GM18858 (cell line): Measurements from ENCODE around the gene RASSF5.
"Not testable (repeated sequence)": the region's sequence is repeated elsewhere in the genome, so short reads cannot be mapped to it uniquely, and the experiment has no call there.

Source experiments
- ATAC-seq: cut with Tn5 transposase; IDR thresholded peaks from one replicate; pipeline ENCODE4 v1.9.1; 2021; ENCODE audit not compliant: unreplicated experiment

Gene RASSF5

DNA sequence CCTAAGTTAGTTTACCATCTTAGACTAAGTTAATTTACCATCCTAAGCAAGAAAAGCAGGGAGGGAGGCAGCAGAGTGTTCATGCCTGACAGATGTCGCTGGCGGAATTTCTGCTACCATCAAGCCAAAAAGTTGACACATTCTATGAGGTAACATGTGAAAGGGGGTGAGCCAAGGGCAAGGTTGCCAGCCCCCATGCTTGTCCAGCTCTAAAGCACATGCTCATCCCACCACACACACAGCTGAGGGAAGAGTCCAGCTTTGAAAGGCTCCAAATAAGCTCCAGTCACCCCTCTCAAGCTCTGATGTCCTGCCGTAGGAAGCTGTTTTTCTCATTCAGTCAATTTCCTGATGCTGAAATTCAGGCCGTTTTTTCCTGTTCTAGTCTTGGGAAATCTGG, 58.7 kb downstream of the RASSF5 start:
- ATAC-seq: no peak

DNA sequence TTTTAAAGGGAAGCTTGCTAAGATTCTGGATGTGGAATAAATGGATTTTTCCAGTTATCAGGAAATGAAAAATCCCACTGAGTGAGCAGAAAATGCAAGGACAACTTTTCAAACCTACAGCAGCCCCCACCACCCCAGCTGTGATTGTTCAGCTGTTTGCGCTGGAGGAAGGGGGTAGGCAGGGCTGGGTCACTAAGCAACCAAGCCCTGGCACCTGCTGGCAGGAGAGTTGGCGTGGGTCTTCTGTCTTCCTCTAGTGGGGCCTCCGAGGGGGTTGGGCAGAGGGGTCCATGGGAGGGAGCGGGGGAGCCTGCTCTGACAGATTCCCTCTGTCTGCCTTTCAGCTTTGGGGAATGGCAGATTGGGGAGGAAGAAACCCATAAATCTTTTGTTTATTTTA, 59.7 kb downstream of the RASSF5 start:
- no peak for ATAC-seq

DNA sequence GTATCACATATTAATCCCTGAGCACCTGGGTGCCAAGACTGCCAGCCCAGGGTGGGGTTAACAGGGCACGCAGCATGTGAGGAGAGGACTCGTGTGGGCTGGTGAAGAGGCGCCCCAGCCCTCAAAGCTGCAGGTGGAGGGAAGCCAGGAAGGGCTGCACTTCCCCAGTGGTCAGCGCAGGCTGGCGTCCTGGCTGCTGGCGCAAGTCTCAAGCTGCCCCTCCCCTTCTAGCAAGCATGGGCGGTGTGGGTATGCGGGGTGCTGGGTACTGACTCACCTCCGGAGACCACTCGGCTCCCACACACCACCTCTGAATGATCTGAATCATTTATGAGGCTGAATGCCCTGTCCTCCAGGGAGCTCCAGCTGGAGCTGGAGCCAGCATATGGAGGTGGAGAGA, 60.9 kb downstream of the RASSF5 start:
- no peak for ATAC-seq

DNA sequence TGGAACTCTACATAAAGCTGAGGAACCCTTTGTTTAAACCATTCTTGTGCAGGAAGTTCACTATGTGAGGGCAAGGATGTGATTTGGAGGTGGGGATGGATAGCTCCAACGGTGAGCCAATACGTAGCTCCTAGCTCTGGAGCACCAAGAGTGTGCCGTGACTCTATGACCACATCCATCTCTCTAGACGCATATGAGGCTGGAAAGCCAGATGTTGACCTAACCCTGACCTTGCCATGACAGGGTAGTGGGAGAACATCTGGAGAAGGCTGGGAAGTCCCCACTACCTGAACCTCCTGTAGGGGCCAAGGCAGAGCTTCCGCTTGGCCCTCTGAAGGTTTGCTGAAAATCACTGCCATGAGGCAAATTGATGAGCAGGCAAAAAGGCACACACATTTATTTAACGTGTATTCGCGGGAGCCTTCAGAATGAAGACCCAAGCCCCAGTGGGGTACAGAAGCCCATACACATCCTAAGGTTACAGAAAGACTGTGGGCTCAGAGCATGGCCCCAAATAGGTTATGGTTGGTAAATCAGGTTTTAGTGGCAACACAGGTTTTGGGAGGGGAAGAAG, 61.5 kb downstream of the RASSF5 start:
- no peak for ATAC-seq

DNA sequence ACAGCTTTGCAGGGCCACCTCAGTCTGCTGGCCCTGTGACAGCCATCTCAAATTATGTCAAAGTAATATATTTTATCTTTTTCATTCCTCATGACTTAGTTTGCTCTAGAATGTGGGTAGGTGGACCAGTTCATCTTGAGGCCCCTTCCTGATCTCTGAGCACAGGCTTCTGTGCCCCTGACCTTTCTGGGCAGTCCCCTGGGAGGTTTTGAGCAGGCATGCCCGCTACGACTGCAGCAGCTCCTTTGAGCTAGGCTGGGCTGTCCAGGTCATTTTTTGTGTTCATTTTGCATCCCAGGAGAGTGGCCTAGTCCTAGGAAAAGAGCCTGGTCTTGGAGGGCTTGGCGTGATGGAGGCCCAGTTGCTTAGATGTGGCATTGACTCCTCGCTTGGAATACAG, 62.2 kb downstream of the RASSF5 start:
- ATAC-seq: no peak

DNA sequence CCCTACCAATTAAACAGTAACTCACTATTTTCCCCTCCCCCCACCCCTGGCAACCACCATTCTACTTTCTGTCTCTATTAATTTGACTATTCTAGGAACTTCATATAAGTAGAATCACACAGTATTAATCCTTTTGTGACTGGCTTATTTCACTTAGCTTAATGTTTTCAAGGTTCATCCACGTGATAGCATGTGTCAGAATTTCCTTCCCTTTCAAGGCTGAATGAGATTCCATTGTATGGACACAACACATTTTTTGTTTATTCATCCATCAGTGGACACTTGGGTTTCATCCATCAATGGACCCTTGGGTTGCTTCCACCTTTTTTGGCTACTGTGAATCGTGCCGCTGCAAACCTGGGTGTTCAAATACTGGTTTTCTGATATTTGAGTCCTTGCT, 63.2 kb downstream of the RASSF5 start:
- no peak for ATAC-seq

DNA sequence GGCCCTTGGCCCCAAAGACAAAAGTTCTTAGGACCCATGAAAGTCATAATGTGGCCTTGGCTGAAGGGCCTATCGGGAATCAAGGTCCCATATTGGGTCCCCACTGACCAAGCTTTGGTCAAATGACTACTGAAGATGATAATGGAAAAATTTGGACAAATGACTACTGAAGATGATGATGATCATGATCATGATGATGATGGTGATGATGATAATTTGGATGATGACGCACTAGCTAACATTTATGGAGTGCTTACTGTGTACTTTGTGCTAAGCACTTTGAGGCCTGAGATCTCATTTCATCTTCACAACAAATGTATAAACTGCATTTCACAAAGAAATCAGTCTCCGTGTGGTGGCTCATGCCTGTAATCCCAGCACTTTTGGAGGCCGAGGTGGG, 65.5 kb downstream of the RASSF5 start:
- ATAC-seq: no peak

DNA sequence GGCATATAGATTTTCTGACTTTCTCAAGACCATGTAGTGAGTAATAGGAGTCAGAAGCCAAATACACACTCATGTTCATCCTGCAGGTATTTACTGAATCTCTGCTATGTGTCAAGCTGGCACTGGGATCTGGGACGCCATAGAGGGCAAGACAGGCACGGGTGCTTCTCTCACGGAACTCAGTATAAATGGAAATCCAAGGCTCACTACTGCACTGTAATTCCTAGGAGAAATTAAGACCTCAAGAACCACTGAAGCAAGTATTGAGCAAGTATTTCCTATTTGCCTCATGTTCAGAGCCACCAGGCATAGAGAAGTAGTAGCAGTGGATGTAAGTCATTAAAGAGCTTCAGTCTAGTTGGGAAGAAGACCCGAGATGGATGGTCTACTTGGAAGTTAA, 66.0 kb downstream of the RASSF5 start:
- no peak for ATAC-seq

DNA sequence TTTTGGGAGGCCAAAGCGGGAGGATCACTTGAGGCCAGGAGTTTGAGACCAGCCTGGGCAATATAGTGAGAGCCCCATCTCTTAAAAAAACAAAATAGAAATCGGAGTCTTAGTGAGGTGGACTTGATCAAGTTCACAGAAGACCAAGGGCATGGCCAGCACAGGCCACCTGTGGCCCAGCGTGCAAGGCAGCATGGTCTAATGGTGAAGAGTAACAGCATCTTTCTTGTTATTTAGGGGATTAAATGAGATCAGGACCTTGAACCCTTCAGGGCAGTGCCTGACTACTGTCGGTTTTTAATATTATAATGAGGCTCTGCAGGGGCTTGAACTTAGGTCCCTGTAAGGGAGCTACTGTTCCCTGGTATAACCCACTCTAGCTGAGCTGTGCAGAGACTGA, 66.4 kb downstream of the RASSF5 start:
- ATAC-seq: no peak

DNA sequence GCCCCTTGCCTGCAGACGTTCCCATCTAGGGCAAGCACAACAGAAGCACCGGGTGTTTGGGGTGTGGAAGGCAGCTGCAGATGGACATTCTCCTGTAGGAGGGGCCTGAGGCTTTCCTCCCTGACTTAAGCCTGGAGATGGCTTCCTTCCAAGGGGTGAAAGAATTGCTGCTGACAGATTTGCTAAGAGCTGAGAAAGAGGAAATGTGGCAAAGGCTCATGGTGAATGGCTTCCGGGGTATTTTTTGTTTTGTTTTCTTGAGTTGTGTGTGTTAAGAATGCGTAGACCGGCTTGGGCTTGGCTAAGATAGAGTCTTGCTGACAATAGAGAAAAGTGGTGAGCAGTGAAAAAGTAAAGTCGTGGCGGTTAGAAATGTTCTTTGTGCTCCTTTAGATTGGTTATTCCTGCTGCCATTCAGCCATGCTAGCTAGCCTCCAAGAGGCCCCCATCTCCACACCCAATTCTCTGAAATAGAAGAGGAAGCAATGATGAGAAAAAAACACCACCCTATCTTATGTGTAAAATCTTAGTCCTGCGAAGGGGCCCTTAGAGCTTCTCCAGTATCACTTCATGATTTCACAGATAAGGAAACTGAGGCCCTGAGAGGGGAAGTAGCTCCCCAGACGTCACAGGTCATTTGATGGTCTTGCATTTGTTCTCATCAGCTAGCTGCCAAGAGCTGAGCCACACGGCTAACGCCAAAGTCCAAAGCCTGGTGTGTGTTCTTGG, 68.0 kb downstream of the RASSF5 start:
- ATAC-seq: no peak

DNA sequence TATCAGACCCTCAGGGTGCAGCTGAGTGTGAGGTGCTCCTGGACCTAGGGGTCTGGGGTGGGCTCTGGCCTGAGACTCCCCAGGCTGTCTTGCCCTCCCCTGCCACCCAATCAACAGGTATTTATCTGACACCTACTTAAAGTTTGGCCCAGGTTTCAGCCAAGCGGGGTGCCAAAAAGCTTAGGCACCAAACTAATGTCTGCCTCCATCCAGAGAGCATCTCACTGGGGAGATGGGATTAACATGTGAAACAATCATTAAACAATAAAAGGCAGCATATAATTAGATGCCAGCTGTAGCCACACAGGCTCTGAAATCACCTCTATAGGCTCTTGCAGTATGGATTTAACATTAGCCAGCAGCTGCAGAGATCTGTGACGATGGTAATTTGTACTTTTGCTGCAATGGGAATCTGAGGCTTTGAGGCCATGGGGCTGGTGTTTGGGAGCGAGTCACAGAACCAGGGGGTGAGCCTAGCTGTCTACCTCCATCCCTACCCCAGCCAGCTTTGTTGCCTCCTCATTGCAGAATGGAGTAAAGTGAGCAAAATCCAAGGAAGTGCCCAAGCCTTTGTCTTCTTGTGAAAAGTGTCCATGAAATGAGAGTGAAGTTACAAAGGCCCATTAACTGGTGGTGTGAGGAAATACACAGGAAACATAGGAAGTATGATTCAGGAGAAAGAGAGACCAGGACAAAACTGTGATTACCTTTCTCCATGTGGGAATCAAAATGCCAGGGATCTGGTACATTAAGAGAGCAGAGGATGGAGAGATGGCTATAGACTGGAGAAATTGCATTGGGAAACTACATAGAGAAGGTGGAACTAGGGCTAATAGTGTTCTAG, 68.8 kb downstream of the RASSF5 start:
- ATAC-seq: no peak

DNA sequence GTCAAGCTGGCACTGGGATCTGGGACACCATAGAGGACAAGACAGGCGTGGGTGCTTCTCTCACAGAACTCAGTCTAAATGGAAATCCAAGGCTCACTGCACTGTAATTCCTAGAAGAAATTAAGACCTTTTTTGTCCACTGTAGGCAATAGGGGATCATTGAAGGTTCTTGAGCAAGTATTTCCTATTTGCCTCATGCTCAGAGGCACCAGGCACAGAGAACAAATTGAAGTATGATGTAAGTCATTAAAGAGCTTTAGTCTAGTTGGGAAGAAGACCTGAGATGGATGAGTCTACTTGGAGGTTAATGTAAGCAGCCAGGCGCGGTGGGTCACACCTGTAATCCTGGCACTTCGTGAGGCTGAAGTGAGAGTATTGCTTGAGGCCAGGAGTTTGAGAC, 70.3 kb downstream of the RASSF5 start:
- no peak for ATAC-seq

DNA sequence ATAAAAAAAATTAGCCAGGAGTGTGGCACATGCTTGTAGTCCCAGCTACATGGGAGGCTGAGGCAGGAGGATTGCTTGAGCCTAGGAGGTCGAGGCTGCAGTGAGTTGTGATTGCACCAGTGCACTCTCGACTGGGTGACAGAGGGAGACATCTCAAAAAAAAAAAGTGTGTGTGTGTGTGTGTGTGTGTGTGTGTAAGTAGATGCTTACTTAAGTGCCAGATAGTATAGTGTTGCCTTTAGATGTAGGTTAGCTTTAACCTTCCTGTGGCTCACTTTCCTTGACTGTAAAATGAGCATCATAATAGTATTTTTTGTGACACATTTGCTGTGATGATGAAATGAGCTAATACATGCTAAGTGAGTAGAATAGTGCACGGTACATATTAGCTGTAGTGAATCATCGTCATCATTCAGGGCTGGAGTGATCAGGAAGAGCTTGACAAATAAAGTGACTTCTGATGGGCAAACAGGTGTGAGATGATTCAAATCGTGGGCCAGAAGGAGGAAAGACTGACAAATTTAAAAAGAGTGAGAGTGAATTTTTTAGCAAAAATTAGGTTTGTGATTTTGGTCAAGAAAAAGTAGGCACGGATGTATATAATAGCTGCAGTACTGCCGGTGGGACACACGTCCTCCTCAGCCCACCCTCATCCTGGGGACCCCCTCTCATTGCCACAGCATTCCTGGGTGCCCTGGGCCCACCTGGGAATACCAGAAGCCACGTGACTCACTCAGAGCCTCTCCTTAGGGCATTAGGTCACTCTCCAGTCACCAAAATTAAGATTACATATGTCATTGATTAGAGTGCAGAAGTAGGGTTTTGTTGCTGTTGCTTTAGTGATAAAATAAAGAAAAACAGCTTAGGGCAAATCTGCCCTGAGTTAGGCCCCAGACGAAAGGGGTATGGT, 71.0 kb downstream of the RASSF5 start:
- no peak for ATAC-seq

DNA sequence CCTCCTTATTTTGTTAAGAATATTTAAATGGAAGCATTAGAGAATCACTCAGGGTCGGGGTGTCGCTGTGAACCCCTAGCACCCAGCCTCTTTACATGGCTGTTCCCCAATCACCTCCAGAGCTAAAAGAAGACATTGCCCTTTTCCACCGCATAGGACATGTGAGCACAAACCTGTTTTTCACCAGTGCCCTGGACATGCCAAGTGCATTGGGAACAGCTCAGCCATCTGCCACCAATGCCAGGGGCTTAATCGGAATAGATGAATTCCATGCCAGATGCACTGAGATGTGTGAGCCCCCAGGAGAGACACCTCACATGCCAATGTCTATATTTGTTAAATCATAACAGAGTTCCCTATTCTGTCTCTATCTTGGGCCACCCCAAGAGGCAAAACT, 71.6 kb downstream of the RASSF5 start:
- no peak for ATAC-seq

DNA sequence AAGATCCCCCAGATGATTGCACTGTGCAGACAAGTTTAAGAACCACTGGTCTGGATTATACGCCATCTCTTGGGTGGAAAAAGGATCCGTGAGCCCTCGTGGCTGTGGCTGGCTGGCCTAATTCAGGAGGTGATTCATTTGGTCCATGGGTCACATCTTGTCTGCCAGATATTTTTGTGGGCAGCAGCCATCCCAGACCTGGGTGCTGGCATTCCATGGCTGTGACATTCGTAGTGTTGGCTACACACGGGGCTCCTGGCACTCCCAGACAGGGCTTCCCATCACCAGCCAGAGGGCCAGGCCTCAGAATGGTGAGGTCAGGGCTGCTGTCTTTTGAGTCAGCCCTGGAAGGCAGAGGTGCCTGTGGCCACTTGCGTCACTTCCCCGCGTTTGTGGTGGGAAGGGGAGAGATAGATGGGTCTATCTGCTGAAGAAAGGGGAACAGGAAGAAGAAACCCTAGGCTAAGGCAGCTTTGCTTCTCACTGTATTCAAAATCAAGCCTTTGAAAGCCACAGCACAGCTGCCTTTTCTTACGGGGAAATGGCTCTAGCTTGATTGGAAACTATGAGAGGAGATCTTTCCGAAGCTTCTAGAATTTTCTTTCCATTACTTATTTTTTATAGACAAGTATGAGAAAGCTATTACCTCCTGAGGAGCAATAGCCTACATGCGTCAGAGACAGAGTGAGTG, 72.6 kb downstream of the RASSF5 start:
- ATAC-seq: peak; percentile 81

DNA sequence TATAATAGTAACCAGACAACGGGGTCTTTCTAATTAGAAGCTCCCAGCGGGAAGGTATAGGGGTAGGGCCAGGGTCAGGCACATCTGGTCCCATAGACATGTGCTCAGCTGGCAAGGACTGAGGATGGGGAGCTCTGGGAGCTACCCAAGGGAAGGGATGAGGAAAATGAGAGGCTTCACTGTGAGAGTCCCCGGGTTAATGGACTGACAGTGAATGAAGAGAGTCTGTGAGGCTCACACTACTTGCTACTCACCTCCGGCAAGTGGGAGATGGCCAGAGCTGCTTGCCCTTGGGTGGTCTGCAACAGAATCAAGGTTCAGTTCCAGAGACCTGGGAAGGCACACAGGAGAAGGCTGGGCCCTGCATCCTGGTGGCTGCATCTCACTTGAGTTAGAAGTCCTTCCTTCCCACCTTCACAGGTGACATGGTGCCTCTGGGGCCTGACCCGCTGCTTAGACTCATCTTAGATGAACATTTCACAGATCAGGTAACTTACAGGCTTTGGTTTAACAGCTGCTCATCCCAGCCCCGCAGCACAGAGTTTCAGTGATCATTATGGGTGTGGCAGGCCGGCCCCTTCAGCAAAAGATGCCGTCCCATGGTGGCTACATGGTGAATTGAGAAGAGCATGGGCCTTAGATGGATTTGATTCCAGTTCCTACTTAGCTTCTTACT, 73.2 kb downstream of the RASSF5 start:
- ATAC-seq: no peak

DNA sequence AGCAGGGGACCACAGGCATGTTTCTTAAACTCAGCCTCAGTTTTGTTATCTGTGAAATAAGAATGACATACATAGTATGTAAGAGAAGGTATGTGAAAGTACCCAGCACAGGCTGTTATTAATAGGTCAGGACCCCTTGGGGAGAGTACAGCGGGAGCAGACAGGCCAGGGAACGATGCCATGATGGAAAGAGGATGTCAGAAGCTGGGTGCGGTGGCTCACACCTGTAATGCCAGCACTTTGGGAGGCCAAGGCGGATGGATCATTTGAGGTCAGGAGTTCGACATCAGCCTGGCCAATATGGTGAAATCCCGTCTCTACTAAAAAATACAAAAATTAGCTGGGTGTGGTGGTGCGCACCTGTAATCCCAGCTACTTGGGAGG, 73.8 kb downstream of the RASSF5 start:
- ATAC-seq: not testable (repeated sequence)

DNA sequence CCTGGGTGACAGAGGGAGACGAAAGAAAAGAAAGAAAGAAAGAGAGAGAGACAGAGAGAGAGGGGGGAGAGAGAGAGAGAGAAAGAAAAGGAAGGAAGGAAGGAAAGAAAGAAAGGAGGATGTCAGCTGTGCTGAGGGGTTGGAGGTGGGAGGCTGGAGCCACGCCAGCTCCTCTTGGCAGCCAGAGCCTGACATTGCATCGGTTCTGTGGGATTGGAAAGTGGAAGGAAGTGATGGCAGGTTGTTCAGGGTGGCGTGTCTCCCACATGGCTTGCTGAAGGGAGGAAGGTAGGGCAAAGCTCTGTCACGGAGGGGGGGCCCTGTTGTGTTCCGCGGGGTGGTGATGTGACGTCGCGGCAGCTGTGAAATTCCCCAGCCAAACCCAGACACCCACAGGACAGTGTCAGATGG, 74.2 kb downstream of the RASSF5 start:
- no peak for ATAC-seq

DNA sequence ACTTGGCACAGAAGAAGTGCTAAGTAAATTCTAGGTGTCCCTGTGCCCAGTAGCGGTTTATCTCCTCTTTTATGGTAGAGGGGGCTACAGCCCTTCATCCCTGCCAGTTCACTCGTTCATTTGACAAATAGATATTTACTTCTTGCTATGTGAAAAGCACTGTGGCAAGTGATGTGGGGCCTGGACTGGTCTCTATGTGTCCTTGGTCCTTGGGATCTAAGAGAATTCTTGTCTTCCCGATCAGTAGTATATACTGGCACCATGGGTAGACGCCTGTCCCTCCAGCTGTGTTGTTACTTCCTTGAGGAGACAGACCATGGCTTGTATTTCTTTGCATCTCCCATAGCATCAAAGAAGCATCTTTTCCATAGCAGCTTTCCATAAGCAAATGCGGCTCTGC, 75.2 kb downstream of the RASSF5 start:
- ATAC-seq: no peak
